Bronchial smooth muscle cell (primary cell): Measurements from ENCODE around the gene SHMT2. TPM values are rescaled to one million over a fixed set of nuclear protein-coding genes. Genes with fewer than 3 reads are reported as not detected.

Source experiments
- total RNA-seq: library from RNA; depleted of rRNA; stranded (reverse); fragments of >200 nt; gene quantifications from 2 replicates; pipeline ENCODE4 v1.2.1, GENCODE V29; 2014

Gene SHMT2
- total RNA-seq = 149 and 196 TPM in 2 replicates

GRCh38 chr12:57229634-57230380, at the start of gene SHMT2:
TSS of gene SHMT2 (plus strand) at chr12:57229711. CDS start at chr12:57229779, 68 bp downstream.

DNA sequence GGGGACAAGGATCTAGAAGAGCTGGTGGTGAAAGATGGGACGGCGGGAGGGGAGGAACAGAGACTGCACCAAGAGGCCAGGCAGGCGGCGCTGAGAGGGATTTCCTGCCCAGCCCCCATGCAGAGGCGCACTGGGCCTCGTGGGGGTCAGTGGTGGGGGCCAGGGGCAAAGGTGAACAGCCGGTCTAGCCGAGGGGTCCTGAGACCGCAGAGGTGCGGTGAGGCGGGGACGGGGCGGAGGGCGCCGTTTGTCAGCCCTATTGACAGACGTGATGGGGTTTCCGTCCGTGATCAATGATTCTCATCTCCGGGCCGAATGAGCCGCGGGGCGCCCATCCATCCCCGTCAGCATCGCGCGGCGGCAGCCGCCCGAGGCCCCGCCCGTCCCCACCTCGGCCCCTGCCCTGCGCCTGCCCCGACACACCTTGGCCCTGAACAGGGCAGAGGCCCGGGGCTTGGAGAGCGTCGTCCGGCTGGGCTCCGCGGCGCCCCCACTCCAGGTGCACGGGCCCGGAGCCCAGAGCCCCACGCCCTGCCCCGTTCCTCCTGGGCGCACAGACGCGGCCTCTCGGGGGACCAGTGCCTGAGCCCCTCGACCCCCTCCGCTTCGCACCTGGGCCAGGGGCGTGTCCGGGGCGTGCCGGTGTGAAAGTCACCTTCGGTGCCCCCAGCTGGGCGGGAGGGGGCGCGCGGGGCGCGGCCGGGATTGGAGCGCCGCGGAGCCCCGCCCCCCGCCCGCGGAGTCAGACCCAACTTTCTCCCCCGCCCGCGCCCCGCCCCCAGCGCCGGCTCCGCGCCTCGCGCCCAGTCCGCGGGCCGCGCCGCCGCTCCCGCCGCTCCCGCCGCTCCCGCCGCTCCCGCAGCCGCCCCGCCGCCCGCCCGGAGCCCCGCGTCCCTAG, 13.2 kb upstream of the SHMT2 start, which contains the start of gene NXPH4:
Gene NXPH4, plus strand, starts transcription at position 781 of the 898 bp plus-strand sequence. CDS start 176 bp downstream, outside the sequence.

GRCh38 chr12:57250956-57251355, 21.4 kb downstream of the SHMT2 start, which contains the start of gene STAC3:
TSS of gene STAC3 (minus strand) at chr12:57251187. CDS start at chr12:57249636, 1,551 bp downstream.

Other genes with a start within 250 kb of the SHMT2 start
- 2.7 and 3.7 TPM in 2 replicates for gene ZBTB39, start 223.2 kb upstream of the SHMT2 start, total RNA-seq
- not detected in 2 replicates for gene TAC3, start 213.2 kb upstream of the SHMT2 start, total RNA-seq
- under 0.01 and 0.32 TPM in 2 replicates for gene MYO1A, start 179.6 kb upstream of the SHMT2 start, total RNA-seq
- 3.8 and 4.9 TPM in 2 replicates for gene NEMP1, start 150.9 kb upstream of the SHMT2 start, total RNA-seq
- gene NAB2, start 140.6 kb upstream of the SHMT2 start, total RNA-seq = 53.4 and 90.2 TPM in 2 replicates
- gene STAT6, start 118.3 kb upstream of the SHMT2 start, total RNA-seq = 93.7 and 95.0 TPM in 2 replicates
- 384 and 619 TPM in 2 replicates for gene LRP1, start 101.2 kb upstream of the SHMT2 start, total RNA-seq
- gene LRP1-AS, start 82.1 kb upstream of the SHMT2 start, total RNA-seq = 0.17 TPM in 1 of 2 replicates, not detected in the other
- 0.77 and 0.79 TPM in 2 replicates for gene NXPH4, start 12.9 kb upstream of the SHMT2 start, total RNA-seq
- gene STAC3, start 21.5 kb downstream of the SHMT2 start, total RNA-seq = 0.63 and 0.69 TPM in 2 replicates
- 9.3 and 9.4 TPM in 2 replicates for gene R3HDM2, start 201.3 kb downstream of the SHMT2 start, total RNA-seq
- not detected in 2 replicates for gene INHBC, start 205.1 kb downstream of the SHMT2 start, total RNA-seq
- 0.47 and 0.52 TPM in 2 replicates for gene INHBE, start 225.6 kb downstream of the SHMT2 start, total RNA-seq
- gene GLI1, start 230.1 kb downstream of the SHMT2 start, total RNA-seq = 0.47 and 0.86 TPM in 2 replicates